ENCODE measurements around the gene DNAJC13.
A peak's percentile ranks its signal among the peaks of the same experiment; 100 is the strongest.
"Not testable (repeated sequence)": the region's sequence is repeated elsewhere in the genome, so short reads cannot be mapped to it uniquely, and the experiment has no call there.

The DNAJC13 gene

GRCh38 chr3:132416807-132417694 is at the start of gene DNAJC13:
Gene DNAJC13 (plus strand): TSS chr3:132417502. CDS start chr3:132434551, 17,049 bp downstream.
- peak; percentile 83 to 85 for DNase-seq (ENCODE audit: low read depth in 2 of 2)

- no peak for DNase-seq (ENCODE audit: low read depth in 2 of 2)
These were observed 48.8 kb upstream of the DNAJC13 start for GRCh38 chr3:132368515-132368914.

DNA sequence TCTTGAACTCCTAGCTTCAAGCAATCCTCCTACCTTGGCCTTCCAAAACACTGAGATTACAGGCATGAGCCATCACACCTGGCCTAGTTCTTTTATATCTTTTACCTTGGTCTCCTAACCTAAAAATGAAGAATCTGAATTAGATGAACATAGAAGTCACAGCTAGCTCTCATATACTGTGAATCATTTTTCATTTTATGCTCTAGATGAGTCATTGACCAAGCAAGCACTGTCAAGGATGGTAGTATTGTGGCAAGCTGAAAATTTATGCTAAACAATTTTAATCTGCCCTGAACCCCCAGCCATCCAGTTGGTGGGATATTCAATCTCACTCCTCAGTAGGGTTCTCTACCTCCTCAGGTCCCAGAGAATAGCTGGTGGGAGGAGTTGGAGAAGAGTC is 48.3 kb upstream of the DNAJC13 start:
- DNase-seq (ENCODE audit: low read depth in 2 of 2): no peak

DNA sequence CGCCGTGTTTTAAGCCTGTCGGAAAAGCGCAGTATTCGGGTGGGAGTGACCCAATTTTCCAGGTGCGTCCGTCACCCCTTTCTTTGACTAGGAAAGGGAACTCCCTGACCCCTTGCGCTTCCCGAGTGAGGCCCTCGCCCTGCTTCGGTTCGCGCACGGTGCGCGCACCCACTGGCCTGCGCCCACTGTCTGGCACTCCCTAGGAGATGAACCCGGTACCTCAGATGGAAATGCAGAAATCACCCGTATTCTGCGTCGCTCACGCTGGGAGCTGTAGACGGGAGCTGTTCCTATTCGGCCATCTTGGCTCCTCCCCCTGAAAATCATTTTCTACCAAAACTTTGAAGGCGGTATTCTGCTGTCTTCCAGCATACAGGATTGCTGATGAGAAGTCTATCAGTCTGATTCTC is 40.4 kb upstream of the DNAJC13 start:
- DNase-seq (ENCODE audit: low read depth in 2 of 2): not testable (repeated sequence)

DNA sequence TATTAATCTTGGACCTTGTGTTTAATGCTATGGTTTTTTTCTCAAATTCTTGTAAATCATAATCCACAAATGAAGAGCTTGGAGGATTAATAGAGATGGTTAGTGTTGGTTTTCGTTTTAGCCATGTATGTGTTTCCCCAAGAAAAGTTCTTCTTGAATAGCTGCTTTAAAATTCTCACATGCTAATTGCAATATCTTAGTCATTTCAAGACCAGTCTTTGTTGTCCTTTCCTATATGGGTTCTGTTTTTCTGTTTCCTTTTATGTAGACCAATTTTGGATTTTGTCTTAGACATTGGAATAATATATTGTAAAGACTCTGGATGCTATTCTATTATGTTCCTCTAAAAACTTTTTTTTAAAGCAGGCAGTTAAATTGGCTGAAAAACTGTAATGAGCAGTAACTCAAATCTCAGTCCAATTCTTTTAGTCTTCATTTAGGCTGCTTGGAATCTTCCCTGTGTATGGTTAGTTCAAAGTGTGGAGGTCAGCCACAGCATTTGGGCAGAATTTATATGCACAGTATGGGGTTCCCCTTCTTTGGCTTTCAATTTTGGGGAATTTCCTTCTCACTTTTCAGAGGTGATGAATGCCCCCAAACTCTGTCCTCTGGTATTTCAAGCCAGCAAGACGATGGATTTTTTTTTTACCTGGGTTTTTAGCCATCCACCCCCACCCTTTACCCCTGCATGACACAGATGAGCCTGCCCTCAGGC is 39.1 kb upstream of the DNAJC13 start:
- DNase-seq (ENCODE audit: low read depth in 2 of 2): no peak

DNA sequence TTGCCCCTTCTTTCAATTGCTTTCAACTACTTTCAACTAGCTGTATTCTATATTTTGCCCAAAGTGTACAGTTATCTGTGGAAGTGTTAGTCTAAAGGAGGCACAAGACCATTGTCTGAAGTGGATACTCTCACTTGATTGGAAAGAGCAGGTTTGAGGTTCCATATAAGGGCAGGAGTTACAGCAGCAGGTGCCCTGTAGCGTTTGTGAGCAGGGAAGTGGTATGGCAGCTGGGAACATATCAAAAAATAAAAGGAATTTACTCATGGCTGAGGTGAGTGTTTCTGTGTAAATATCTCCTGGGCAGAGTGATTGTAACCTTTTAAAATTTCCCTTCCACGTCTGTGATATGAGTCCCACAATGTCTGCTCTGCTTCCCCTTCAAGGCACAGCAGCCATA is 38.5 kb upstream of the DNAJC13 start:
- no peak for DNase-seq (ENCODE audit: low read depth in 2 of 2)

- DNase-seq (ENCODE audit: low read depth in 2 of 2): peak; percentile 4 to 5
These were observed 36.4 kb upstream of the DNAJC13 start for GRCh38 chr3:132380920-132381319.

GRCh38 chr3:132381348-132381944 is 35.9 kb upstream of the DNAJC13 start:
- no peak for DNase-seq (ENCODE audit: low read depth in 2 of 2)

GRCh38 chr3:132382267-132382666 is 35.0 kb upstream of the DNAJC13 start:
- no peak for DNase-seq (ENCODE audit: low read depth in 2 of 2)

GRCh38 chr3:132382688-132383194 is 34.6 kb upstream of the DNAJC13 start:
- no peak for DNase-seq (ENCODE audit: low read depth in 2 of 2)

GRCh38 chr3:132386259-132386658 is 31.0 kb upstream of the DNAJC13 start:
- DNase-seq (ENCODE audit: low read depth in 2 of 2): no peak

- DNase-seq (ENCODE audit: low read depth in 2 of 2): not testable (repeated sequence)
These were observed 24.6 kb upstream of the DNAJC13 start for GRCh38 chr3:132392675-132393074.

GRCh38 chr3:132394320-132394719 is 23.0 kb upstream of the DNAJC13 start:
- DNase-seq (ENCODE audit: low read depth in 2 of 2): peak; percentile 43 to 53

DNA sequence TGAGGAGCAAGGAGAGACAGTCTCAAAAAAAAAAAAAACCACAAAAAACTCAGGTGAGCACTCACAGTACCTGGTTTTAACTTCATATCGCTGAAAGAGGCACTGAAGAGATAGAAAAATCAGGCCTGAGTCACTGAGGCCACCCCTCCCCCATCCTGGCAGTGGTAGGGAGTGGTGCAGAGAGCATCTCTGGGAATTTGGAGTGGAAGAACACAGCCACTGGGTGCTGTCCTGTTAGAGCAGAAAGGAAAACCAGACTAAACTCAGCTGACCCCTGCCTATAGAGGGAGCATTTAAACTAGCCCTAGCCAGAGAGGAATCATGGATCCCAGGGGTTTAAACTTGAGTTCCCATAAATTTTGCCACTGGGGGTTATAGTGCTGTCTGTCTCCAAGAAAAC is 22.2 kb upstream of the DNAJC13 start:
- DNase-seq (ENCODE audit: low read depth in 2 of 2): no peak

DNA sequence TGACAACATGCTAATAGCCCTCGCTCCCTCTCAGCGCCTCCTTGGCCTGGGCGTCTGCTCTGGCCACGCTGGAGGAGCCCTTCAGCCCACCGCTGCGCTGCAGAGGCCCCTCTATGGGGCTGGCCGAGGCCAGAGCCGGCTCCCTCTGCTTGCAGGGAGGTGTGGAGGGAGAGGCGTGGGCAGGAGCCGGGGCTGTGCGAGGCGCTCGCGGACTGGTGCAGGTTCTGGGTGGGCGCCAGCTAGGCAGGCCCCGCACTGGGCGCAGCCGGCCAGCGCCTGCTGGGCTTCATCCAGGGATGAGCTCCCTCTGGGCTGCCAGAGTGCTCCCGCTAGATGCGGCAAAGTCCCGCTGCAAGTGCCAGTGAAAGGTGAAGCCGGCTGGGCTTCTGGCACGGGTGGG is 21.0 kb upstream of the DNAJC13 start:
- no peak for DNase-seq (ENCODE audit: low read depth in 2 of 2)

DNA sequence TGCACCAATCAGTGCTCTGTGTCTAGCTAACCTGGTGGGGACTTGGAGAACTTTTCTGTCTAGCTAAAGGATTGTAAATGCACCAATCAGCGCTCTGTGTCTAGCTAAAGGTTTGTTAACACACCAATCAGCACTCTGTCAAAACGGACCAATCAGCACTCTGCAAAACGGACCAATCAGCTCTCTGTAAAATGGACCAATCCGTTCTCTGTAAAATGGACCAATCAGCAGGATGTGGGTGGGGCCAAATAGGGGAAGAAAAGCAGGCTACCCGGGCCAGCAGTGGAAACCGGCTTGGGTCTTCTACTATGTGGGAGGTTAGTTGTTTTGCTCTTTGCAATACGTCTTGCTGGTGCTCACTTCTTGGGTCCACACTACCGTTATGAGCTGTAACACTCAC is 20.5 kb upstream of the DNAJC13 start:
- not testable (repeated sequence) for DNase-seq (ENCODE audit: low read depth in 2 of 2)

- peak in 1 of 2 experiments; percentile 29 for DNase-seq (ENCODE audit: low read depth in 2 of 2)
These were observed 18.0 kb upstream of the DNAJC13 start for GRCh38 chr3:132399054-132399929.

- no peak for DNase-seq (ENCODE audit: low read depth in 2 of 2)
These were observed 16.0 kb upstream of the DNAJC13 start for GRCh38 chr3:132401255-132401654.

DNA sequence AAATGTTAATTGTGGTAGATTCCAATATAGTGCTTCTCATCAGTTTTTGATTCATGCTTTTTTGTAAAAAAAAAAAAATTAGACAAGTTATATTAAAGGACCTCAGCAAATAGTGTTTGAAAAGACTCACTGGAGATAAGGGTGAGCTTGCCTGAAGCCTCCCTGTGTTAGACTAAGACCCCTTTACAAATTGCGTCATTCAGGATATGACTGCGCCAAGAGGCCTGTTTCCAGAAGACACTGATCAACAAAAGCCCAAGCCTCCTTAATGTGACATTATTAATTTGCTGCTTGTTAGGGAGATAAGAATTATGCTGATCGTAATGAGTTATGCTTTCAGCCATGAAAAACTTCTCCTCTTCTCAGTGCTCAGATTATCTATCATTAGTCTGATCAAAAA is 13.0 kb upstream of the DNAJC13 start:
- DNase-seq (ENCODE audit: low read depth in 2 of 2): no peak

- no peak for DNase-seq (ENCODE audit: low read depth in 2 of 2)
These were observed 12.1 kb upstream of the DNAJC13 start for GRCh38 chr3:132405188-132405587.

GRCh38 chr3:132405609-132406299 is 11.5 kb upstream of the DNAJC13 start:
- DNase-seq (ENCODE audit: low read depth in 2 of 2): no peak
